WTC11 (cell line): ENCODE data around the gene NEK11. TPM values are rescaled to one million over a fixed set of nuclear protein-coding genes. Genes with fewer than 3 reads are reported as not detected.

ENCODE experiments used
- ATAC-seq: fragments of 200-7000 bp; cut with Tn5 transposase; 2 replicates; pipeline ENCODE4 v1.10.0; 2021; ENCODE audit warnings: mild to moderate bottlenecking, moderate library complexity
- CTCF ChIA-PET: fragments of 300-600 bp; sonication (Branson Sonifier 250); formaldehyde crosslinking; loops from one replicate; lab custom pipeline; 2021; ENCODE audit warnings: antibody characterized with exemption; lab: Charles Lee
- POLR2A ChIA-PET: fragments of 350-600 bp; sonication (Branson Sonifier 250); formaldehyde crosslinking; loops from one replicate; lab custom pipeline; 2021; ENCODE audit warnings: antibody characterized with exemption; lab: Charles Lee
- DNase-seq: peaks from one replicate; pipeline ENCODE4 v3.0.0; 2021; ENCODE audit warnings: low spot score
- H3K27ac Mint-ChIP-seq: 2 replicates; pipeline ENCODE4 v1.8.0; 2021; ENCODE audit warnings: mixed read lengths
- H3K27me3 Mint-ChIP-seq: 2 replicates; pipeline ENCODE4 v1.8.0; 2021; ENCODE audit warnings: low read depth, mild to moderate bottlenecking, moderate library complexity, mixed read lengths
- H3K36me3 Mint-ChIP-seq: 2 replicates; pipeline ENCODE4 v1.8.0; 2021; ENCODE audit warnings: mixed read lengths
- H3K4me1 Mint-ChIP-seq: 2 replicates; pipeline ENCODE4 v1.8.0; 2022; ENCODE audit warnings: mixed read lengths
- H3K4me3 Mint-ChIP-seq: 2 replicates; pipeline ENCODE4 v1.8.0; 2021; ENCODE audit warnings: mild to moderate bottlenecking, moderate library complexity, mixed read lengths
- H3K9me3 Mint-ChIP-seq: 2 replicates; pipeline ENCODE4 v1.8.0; 2021; ENCODE audit warnings: mixed read lengths
- CREM ChIP-seq: sonication (generic); formaldehyde crosslinking; IDR thresholded peaks from 2 replicates; pipeline ENCODE4 v1.8.1; 2022; ENCODE audit warnings: mild to moderate bottlenecking, missing genetic modification reagents, moderate library complexity
- ESRRA ChIP-seq: sonication (generic); formaldehyde crosslinking; IDR thresholded peaks from 2 replicates; pipeline ENCODE4 v1.8.1; 2022; ENCODE audit warnings: mild to moderate bottlenecking, missing genetic modification reagents, borderline replicate concordance
- ETV6 ChIP-seq: sonication (generic); formaldehyde crosslinking; IDR thresholded peaks from 2 replicates; pipeline ENCODE4 v1.8.1; 2022; ENCODE audit warnings: mild to moderate bottlenecking, missing genetic modification reagents
- FOXP1 ChIP-seq: sonication (generic); formaldehyde crosslinking; IDR thresholded peaks from 2 replicates; pipeline ENCODE4 v1.8.0; 2022; ENCODE audit warnings: missing genetic modification reagents, mild to moderate bottlenecking, moderate library complexity, borderline replicate concordance
- MYBL2 ChIP-seq: sonication (generic); formaldehyde crosslinking; IDR thresholded peaks from 2 replicates; pipeline ENCODE4 v1.8.1; 2023; ENCODE audit warnings: mild to moderate bottlenecking, moderate library complexity, missing genetic modification reagents
- NFATC4 ChIP-seq: fragments of 250-450 bp; sonication (Bioruptor Pico); IDR thresholded peaks from 2 replicates; pipeline ENCODE4 v1.9.0; 2021; ENCODE audit warnings: mild to moderate bottlenecking
- PRRX2 ChIP-seq: fragments of 250-450 bp; sonication (Bioruptor Pico); IDR thresholded peaks from 2 replicates; pipeline ENCODE4 v1.8.0; 2021; ENCODE audit warnings: mild to moderate bottlenecking
- RORB ChIP-seq: fragments of 250-450 bp; sonication (Bioruptor Pico); IDR thresholded peaks from 2 replicates; pipeline ENCODE4 v1.9.0; 2021; ENCODE audit warnings: mild to moderate bottlenecking
- TCF7 ChIP-seq: sonication (generic); formaldehyde crosslinking; IDR thresholded peaks from 2 replicates; pipeline ENCODE4 v1.8.0; 2022; ENCODE audit warnings: mild to moderate bottlenecking, low read depth, missing genetic modification reagents, moderate library complexity
- TEAD4 ChIP-seq: sonication (generic); formaldehyde crosslinking; IDR thresholded peaks from 2 replicates; pipeline ENCODE4 v1.8.0; 2022; ENCODE audit warnings: mild to moderate bottlenecking, missing genetic modification reagents
- TP53 ChIP-seq: sonication (generic); formaldehyde crosslinking; IDR thresholded peaks from 2 replicates; pipeline ENCODE4 v1.8.1; 2023; ENCODE audit warnings: mild to moderate bottlenecking, missing genetic modification reagents
- ZNF138 ChIP-seq: sonication (generic); formaldehyde crosslinking; conservative IDR thresholded peaks from 2 replicates; pipeline ENCODE4 v1.8.1; 2022; ENCODE audit warnings: mild to moderate bottlenecking, moderate library complexity, missing genetic modification reagents
- ZNF232 ChIP-seq: sonication (generic); formaldehyde crosslinking; IDR thresholded peaks from 2 replicates; pipeline ENCODE4 v1.8.0; 2022; ENCODE audit warnings: mild to moderate bottlenecking, missing genetic modification reagents
- ZNF423 ChIP-seq: fragments of 250-450 bp; sonication (Bioruptor Pico); IDR thresholded peaks from 2 replicates; pipeline ENCODE4 v2.1.2; 2022; ENCODE audit warnings: mild to moderate bottlenecking, moderate library complexity
- total RNA-seq: library from RNA; stranded (reverse); gene quantifications from 3 replicates; pipeline ENCODE4 v1.2.3, GENCODE V29; 2021
- TF ChIP-seq, protein P1 (sequence below): sonication (generic); formaldehyde crosslinking; IDR thresholded peaks from 2 replicates; pipeline ENCODE4 v1.8.0; 2022; ENCODE audit warnings: mild to moderate bottlenecking, missing genetic modification reagents
- TF ChIP-seq, protein P2 (sequence below): sonication (generic); formaldehyde crosslinking; IDR thresholded peaks from 2 replicates; pipeline ENCODE4 v1.8.1; 2023; ENCODE audit warnings: mild to moderate bottlenecking, missing genetic modification reagents
- TF ChIP-seq, protein P3 (sequence below): fragments of 250-450 bp; sonication (Bioruptor Pico); IDR thresholded peaks from 2 replicates; pipeline ENCODE4 v1.9.0; 2021; ENCODE audit warnings: moderate library complexity, mild to moderate bottlenecking, inconsistent platforms, borderline replicate concordance
- TF ChIP-seq, protein P4 (sequence below): sonication (generic); formaldehyde crosslinking; IDR thresholded peaks from 2 replicates; pipeline ENCODE4 v1.8.1; 2023; ENCODE audit warnings: mild to moderate bottlenecking, missing genetic modification reagents, moderate library complexity
- TF ChIP-seq, protein P5 (sequence below): sonication (generic); formaldehyde crosslinking; IDR thresholded peaks from 2 replicates; pipeline ENCODE4 v1.8.1; 2023; ENCODE audit warnings: mild to moderate bottlenecking, moderate library complexity, missing genetic modification reagents
- TF ChIP-seq, protein P6 (sequence below): fragments of 250-450 bp; sonication (Bioruptor Pico); IDR thresholded peaks from 2 replicates; pipeline ENCODE4 v1.8.0; 2021; ENCODE audit warnings: mild to moderate bottlenecking
- TF ChIP-seq, protein P7 (sequence below): fragments of 250-450 bp; sonication (Bioruptor Pico); IDR thresholded peaks from 2 replicates; pipeline ENCODE4 v1.9.0; 2021; ENCODE audit warnings: mild to moderate bottlenecking
- TF ChIP-seq, protein P8 (sequence below): sonication (generic); formaldehyde crosslinking; IDR thresholded peaks from 2 replicates; pipeline ENCODE4 v1.8.0; 2023; ENCODE audit warnings: mild to moderate bottlenecking, missing genetic modification reagents
- TF ChIP-seq, protein P9 (sequence below): sonication (generic); formaldehyde crosslinking; IDR thresholded peaks from 2 replicates; pipeline ENCODE4 v1.8.1; 2022; ENCODE audit warnings: low read depth, missing genetic modification reagents, borderline replicate concordance

NEK11 gene
- total RNA-seq, 1 experiment from 2014 or later: 1.6 TPM

DNA sequence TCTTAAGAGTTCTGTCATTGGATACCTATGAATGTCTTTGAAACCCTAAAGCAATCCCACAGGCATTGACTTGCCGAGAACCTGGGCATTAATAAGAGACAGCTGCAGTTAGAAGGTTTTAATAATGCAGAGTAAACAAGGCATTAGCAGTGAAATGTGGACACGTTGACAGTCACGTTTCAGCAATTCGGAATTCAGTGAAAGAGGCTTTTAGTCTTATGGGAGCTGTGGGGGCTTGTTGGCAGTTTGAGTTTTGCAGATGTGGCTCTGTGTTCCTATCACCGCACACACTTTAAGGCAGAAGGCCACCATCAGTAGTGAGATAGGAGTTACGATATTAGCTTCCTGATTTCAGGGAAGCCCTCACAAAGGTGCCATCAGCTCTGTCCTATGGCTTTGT, 209.7 kb downstream of the NEK11 start (continued):
- TF ChIP-seq, protein P1, sequence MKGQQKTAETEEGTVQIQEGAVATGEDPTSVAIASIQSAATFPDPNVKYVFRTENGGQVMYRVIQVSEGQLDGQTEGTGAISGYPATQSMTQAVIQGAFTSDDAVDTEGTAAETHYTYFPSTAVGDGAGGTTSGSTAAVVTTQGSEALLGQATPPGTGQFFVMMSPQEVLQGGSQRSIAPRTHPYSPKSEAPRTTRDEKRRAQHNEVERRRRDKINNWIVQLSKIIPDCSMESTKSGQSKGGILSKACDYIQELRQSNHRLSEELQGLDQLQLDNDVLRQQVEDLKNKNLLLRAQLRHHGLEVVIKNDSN (CRISPR knock-in tag): no peak
- TF ChIP-seq ZNF232 (CRISPR knock-in tag): no peak
- TF ChIP-seq NFATC4: no peak
- TF ChIP-seq, protein P2, sequence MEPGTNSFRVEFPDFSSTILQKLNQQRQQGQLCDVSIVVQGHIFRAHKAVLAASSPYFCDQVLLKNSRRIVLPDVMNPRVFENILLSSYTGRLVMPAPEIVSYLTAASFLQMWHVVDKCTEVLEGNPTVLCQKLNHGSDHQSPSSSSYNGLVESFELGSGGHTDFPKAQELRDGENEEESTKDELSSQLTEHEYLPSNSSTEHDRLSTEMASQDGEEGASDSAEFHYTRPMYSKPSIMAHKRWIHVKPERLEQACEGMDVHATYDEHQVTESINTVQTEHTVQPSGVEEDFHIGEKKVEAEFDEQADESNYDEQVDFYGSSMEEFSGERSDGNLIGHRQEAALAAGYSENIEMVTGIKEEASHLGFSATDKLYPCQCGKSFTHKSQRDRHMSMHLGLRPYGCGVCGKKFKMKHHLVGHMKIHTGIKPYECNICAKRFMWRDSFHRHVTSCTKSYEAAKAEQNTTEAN: no peak
- TF ChIP-seq FOXP1 (CRISPR knock-in tag): no peak
- TF ChIP-seq, all 79 proteins: peak for 0

DNA sequence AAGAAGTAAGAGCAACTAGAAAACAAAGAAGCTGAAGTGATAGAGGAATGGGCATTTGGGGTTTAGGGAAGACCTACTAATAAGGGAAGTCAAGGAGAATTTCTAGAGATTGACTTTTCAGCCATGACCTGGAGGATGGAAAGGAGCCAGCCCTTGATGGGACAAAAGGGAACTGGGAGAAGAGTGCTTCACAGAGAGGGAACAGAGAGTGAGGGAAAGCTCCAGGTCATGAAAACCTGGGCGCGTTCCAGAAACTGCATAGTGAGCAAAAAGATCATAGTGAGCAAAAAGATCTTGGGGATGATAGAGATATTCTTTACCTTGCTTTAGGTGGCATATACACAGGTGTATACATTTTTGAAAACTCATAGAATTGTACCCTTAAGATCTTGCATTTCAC, 211.8 kb downstream of the NEK11 start:
- H3K4me3 Mint-ChIP-seq: no peak overlapping the region
- ATAC-seq (no peak), DNase-seq (no peak)
- H3K27me3 Mint-ChIP-seq: no peaks in the 10 kb centered on the region
- 0 out of 2 replicates have a peak, but pooled peaks cover 2% of the 10 kb centered on the region for H3K4me1 Mint-ChIP-seq
- H3K36me3 Mint-ChIP-seq: no peaks in the 10 kb centered on the region
- TF ChIP-seq MYBL2 (no peak), PRRX2 (CRISPR knock-in tag) (no peak), ZNF423 (CRISPR knock-in tag) (no peak), TCF7 (CRISPR knock-in tag) (no peak)
- TF ChIP-seq, protein P3, sequence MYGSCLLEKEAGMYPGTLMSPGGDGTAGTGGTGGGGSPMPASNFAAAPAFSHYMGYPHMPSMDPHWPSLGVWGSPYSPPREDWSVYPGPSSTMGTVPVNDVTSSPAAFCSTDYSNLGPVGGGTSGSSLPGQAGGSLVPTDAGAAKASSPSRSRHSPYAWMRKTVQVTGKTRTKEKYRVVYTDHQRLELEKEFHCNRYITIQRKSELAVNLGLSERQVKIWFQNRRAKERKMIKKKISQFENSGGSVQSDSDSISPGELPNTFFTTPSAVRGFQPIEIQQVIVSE (CRISPR knock-in tag): no peak
- TF ChIP-seq, protein P4, sequence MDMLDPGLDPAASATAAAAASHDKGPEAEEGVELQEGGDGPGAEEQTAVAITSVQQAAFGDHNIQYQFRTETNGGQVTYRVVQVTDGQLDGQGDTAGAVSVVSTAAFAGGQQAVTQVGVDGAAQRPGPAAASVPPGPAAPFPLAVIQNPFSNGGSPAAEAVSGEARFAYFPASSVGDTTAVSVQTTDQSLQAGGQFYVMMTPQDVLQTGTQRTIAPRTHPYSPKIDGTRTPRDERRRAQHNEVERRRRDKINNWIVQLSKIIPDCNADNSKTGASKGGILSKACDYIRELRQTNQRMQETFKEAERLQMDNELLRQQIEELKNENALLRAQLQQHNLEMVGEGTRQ (CRISPR knock-in tag): no peak
- TF ChIP-seq, protein P5, sequence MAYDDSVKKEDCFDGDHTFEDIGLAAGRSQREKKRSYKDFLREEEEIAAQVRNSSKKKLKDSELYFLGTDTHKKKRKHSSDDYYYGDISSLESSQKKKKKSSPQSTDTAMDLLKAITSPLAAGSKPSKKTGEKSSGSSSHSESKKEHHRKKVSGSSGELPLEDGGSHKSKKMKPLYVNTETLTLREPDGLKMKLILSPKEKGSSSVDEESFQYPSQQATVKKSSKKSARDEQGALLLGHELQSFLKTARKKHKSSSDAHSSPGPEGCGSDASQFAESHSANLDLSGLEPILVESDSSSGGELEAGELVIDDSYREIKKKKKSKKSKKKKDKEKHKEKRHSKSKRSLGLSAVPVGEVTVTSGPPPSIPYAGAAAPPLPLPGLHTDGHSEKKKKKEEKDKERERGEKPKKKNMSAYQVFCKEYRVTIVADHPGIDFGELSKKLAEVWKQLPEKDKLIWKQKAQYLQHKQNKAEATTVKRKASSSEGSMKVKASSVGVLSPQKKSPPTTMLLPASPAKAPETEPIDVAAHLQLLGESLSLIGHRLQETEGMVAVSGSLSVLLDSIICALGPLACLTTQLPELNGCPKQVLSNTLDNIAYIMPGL (CRISPR knock-in tag): no peak
- no peak overlapping the region for H3K27ac Mint-ChIP-seq
- H3K9me3 Mint-ChIP-seq: no peaks in the 10 kb centered on the region
- ChIA-PET POLR2A (no interaction called here), CTCF (no interaction called here)

DNA sequence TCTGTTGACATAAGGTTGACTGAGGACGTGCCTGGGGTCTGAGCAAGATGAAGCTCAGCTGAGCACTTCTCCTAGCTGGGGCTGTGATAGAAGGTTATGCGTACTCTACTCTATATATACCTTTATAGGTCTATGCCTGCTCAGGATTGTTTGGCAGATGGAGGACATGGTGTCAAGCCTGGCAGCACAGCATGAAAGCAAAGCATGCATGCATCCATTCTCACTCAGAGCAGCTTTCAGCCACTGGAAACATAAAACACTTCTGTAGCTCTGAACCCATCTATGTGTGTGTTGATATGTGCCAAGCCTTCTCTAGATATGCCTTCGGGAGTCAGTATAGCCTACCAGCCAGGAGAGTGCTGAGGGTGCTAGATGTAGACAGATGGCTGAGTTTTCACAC, 212.6 kb downstream of the NEK11 start:
- ATAC-seq (no peak), DNase-seq (no peak)
- Mint-ChIP-seq H3K27ac (no peak overlapping the region), H3K9me3 (no peaks in the 10 kb centered on the region), H3K4me3 (no peak overlapping the region), H3K27me3 (no peaks in the 10 kb centered on the region), H3K36me3 (no peaks in the 10 kb centered on the region), H3K4me1 (0 out of 2 replicates have a peak, but pooled peaks cover 2% of the 10 kb centered on the region)
- ChIA-PET CTCF (no interaction called here), POLR2A (no interaction called here)
- TF ChIP-seq CREM (no peak), ZNF138 (no peak), TEAD4 (CRISPR knock-in tag) (no peak), TP53 (CRISPR knock-in tag) (no peak), ESRRA (CRISPR knock-in tag) (no peak), ETV6 (no peak), RORB (CRISPR knock-in tag) (no peak)
- TF ChIP-seq, protein P6, sequence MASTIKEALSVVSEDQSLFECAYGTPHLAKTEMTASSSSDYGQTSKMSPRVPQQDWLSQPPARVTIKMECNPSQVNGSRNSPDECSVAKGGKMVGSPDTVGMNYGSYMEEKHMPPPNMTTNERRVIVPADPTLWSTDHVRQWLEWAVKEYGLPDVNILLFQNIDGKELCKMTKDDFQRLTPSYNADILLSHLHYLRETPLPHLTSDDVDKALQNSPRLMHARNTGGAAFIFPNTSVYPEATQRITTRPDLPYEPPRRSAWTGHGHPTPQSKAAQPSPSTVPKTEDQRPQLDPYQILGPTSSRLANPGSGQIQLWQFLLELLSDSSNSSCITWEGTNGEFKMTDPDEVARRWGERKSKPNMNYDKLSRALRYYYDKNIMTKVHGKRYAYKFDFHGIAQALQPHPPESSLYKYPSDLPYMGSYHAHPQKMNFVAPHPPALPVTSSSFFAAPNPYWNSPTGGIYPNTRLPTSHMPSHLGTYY (CRISPR knock-in tag): no peak
- TF ChIP-seq, protein P7, sequence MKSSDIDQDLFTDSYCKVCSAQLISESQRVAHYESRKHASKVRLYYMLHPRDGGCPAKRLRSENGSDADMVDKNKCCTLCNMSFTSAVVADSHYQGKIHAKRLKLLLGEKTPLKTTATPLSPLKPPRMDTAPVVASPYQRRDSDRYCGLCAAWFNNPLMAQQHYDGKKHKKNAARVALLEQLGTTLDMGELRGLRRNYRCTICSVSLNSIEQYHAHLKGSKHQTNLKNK (CRISPR knock-in tag): no peak
- TF ChIP-seq, protein P8, sequence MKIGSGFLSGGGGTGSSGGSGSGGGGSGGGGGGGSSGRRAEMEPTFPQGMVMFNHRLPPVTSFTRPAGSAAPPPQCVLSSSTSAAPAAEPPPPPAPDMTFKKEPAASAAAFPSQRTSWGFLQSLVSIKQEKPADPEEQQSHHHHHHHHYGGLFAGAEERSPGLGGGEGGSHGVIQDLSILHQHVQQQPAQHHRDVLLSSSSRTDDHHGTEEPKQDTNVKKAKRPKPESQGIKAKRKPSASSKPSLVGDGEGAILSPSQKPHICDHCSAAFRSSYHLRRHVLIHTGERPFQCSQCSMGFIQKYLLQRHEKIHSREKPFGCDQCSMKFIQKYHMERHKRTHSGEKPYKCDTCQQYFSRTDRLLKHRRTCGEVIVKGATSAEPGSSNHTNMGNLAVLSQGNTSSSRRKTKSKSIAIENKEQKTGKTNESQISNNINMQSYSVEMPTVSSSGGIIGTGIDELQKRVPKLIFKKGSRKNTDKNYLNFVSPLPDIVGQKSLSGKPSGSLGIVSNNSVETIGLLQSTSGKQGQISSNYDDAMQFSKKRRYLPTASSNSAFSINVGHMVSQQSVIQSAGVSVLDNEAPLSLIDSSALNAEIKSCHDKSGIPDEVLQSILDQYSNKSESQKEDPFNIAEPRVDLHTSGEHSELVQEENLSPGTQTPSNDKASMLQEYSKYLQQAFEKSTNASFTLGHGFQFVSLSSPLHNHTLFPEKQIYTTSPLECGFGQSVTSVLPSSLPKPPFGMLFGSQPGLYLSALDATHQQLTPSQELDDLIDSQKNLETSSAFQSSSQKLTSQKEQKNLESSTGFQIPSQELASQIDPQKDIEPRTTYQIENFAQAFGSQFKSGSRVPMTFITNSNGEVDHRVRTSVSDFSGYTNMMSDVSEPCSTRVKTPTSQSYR (CRISPR knock-in tag): no peak
- TF ChIP-seq, protein P9, sequence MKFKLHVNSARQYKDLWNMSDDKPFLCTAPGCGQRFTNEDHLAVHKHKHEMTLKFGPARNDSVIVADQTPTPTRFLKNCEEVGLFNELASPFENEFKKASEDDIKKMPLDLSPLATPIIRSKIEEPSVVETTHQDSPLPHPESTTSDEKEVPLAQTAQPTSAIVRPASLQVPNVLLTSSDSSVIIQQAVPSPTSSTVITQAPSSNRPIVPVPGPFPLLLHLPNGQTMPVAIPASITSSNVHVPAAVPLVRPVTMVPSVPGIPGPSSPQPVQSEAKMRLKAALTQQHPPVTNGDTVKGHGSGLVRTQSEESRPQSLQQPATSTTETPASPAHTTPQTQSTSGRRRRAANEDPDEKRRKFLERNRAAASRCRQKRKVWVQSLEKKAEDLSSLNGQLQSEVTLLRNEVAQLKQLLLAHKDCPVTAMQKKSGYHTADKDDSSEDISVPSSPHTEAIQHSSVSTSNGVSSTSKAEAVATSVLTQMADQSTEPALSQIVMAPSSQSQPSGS (CRISPR knock-in tag): no peak
